ENCODE results near the gene KRTAP5-1. TPM values are rescaled to one million over a fixed set of nuclear protein-coding genes. Genes with fewer than 3 reads are reported as not detected.

KRTAP5-1 gene
- total and polyA plus RNA-seq, 10 of the 15 experiments (the other 5 are each of a cell fraction or from before 2014, with no cell fraction given) = not detected

- no peaks in the 10 kb centered on the region for H3K9me3 ChIP-seq (replicated peaks; ENCODE audit: control insufficient read depth, insufficient read depth, low read length)
- ChIA-PET CTCF (no interaction called here), POLR2A (no interaction called here), RAD21 (ENCODE audit: unreplicated experiment) (no interaction called here), SMC1A (ENCODE audit: uncharacterized antibody, unreplicated experiment) (no interaction called here)
- no peaks in the 10 kb centered on the region for H3K79me2 ChIP-seq (ENCODE audit: control insufficient read depth, insufficient read depth, low read length)
- BruUV-seq (replicated peaks) = no TSS peak
- no peak overlapping the region for H3K4me3 ChIP-seq
- no peak overlapping the region for H3K9ac ChIP-seq (ENCODE audit: control insufficient read depth, insufficient read depth, low read length)
- no peaks in the 10 kb centered on the region for H3K36me3 ChIP-seq (ENCODE audit: control insufficient read depth in 2 of 2, insufficient read depth in 2 of 2, low read length in 1 of 2)
- ATAC-seq (no peak), FAIRE-seq (no peak), DNase-seq (ENCODE audit: low read depth, low spot score) (no peak)
- H3K27me3 ChIP-seq (replicated peaks in 1 of 2; ENCODE audit: control insufficient read depth in 2 of 2, insufficient read depth in 2 of 2, low read length in 1 of 2) = peaks cover 0 to 1% of the 10 kb centered on the region in 2 experiments; a peak in 2 of 4 replicates
- intact Hi-C loops (cut with micrococcal nuclease; ENCODE audit: unreplicated experiment) (no loop called here), in situ Hi-C loops (cut with MboI) (no loop called here)
- 20% methylated on average over 12 of the region's 12 CpGs for WGBS (ENCODE audit: insufficient coverage, insufficient replicate concordance, low lambda C conversion rate, missing lambda C conversion rate)
- H4K20me1 ChIP-seq (ENCODE audit: control insufficient read depth, insufficient read depth) = no peaks in the 10 kb centered on the region
- no peak overlapping the region for H3K4me2 ChIP-seq (ENCODE audit: control insufficient read depth, insufficient read depth)
- no peaks in the 10 kb centered on the region for H3K4me1 ChIP-seq (ENCODE audit: control insufficient read depth, insufficient read depth, low read length)
- no peak overlapping the region for H2AFZ ChIP-seq (ENCODE audit: control insufficient read depth, low read depth, low read length)
- H3K27ac ChIP-seq (ENCODE audit: control insufficient read depth, insufficient read depth) = no peak overlapping the region
- no peak for TF ChIP-seq MYC (IDR thresholded peaks at IDR 0.05; ENCODE audit: insufficient read depth, insufficient read length, insufficient replicate concordance, low read length, severe bottlenecking)
- TF ChIP-seq TCF7 (IDR thresholded peaks at IDR 0.05; ENCODE audit: borderline replicate concordance) = no peak
- no peak for TF ChIP-seq STAT3 (IDR thresholded peaks at IDR 0.05; ENCODE audit: low read depth, low read length)
- TF ChIP-seq MEF2B (IDR thresholded peaks at IDR 0.05; ENCODE audit: partially characterized antibody, poor library complexity, severe bottlenecking) = no peak
- TF ChIP-seq TCF3 (IDR thresholded peaks at IDR 0.05; ENCODE audit: borderline replicate concordance, insufficient read depth, low read depth, low read length) = no peak
- no peak for TF ChIP-seq ZNF217 (IDR thresholded peaks at IDR 0.05)
- TF ChIP-seq IRF3 (IDR thresholded peaks at IDR 0.05) = no peak
- no peak for TF ChIP-seq EED (IDR thresholded peaks at IDR 0.05; ENCODE audit: low read depth)
- no peak for TF ChIP-seq FOXM1 (IDR thresholded peaks at IDR 0.05; ENCODE audit: low read depth, low read length)
- TF ChIP-seq CHD1 (IDR thresholded peaks at IDR 0.05; ENCODE audit: low read depth, low read length) = no peak
- TF ChIP-seq ZNF384 (IDR thresholded peaks at IDR 0.05; ENCODE audit: borderline replicate concordance, low read depth, low read length) = no peak
- no peak for TF ChIP-seq SREBF1 (IDR thresholded peaks at IDR 0.05; ENCODE audit: low read length)
- no peak for TF ChIP-seq CREM (IDR thresholded peaks at IDR 0.05; ENCODE audit: low read depth)
- no peak for TF ChIP-seq ZNF207 (IDR thresholded peaks at IDR 0.05; ENCODE audit: borderline replicate concordance)
- no peak for TF ChIP-seq BCL11A (IDR thresholded peaks at IDR 0.05; ENCODE audit: low read depth, low read length)
- no peak for TF ChIP-seq CTCF (IDR thresholded peaks at IDR 0.05 in 2 of 3, conservative IDR thresholded peaks at IDR 0.05 in 1 of 3; ENCODE audit: control insufficient read depth in 2 of 3, extremely low read depth in 1 of 3, insufficient read depth in 1 of 3, low read depth in 3 of 3, low read length in 3 of 3)
- TF ChIP-seq BCLAF1 (IDR thresholded peaks at IDR 0.05) = no peak
These were observed 21.9 kb downstream of the KRTAP5-1 start for GRCh38 chr11:1563149-1563638.
